Endothelial cell of umbilical vein (primary cell): ENCODE results near the gene LCN2. TPM values are rescaled to one million over a fixed set of nuclear protein-coding genes. Genes with fewer than 3 reads are reported as not detected.

Source experiments
- BruUV-seq: library from RNA; stranded (reverse); fragments of 400-500 nt; replicated peaks from 2 replicates; lab custom pipeline; 2021; lab: Mats Ljungman, UMichigan
- CTCF ChIA-PET: fragments of 300-600, 350-600 bp; sonication (Branson Sonifier 250); formaldehyde crosslinking; loops from one replicate; lab custom pipeline; 2021; ENCODE audit warnings: antibody characterized with exemption, inconsistent platforms; lab: Charles Lee
- POLR2A ChIA-PET: fragments of 300-600, 350-600 bp; sonication (Branson Sonifier 250); formaldehyde crosslinking; loops from one replicate; lab custom pipeline; 2021; ENCODE audit warnings: antibody characterized with exemption, inconsistent platforms; lab: Charles Lee
- DNase-seq: peaks from one replicate; pipeline ENCODE4 v3.0.0-alpha.2; 2011; ENCODE audit warnings: low read depth, low spot score
- FAIRE-seq: peaks from 2 replicates; lab custom pipeline; 2011; peaks lifted over from hg19 to GRCh38; lab: Jason Lieb, UNC
- H2AFZ ChIP-seq: 2 replicates; pipeline ENCODE4 v1.6.0; 2012; ENCODE audit warnings: low read depth, low read length, control low read depth, inconsistent platforms
- H3K27ac ChIP-seq: 2 replicates; pipeline ENCODE4 v1.5.1; 2011; ENCODE audit warnings: low read depth, mild to moderate bottlenecking, control low read depth, low read length, moderate library complexity; ENCODE audit not compliant: insufficient read depth
- H3K27me3 ChIP-seq, 2 experiments: 2 replicates each; pipeline versions ENCODE4 v1.6.0 to v1.6.1; 2011; ENCODE audit warnings: low read length in 2 of 2, mixed read lengths in 1 of 2; ENCODE audit not compliant: control insufficient read depth in 2 of 2, insufficient read depth in 2 of 2
- H3K36me3 ChIP-seq, 2 experiments: 2 replicates in 1 of 2; 3 replicates in 1 of 2; pipeline ENCODE4 v1.5.1; 2011; ENCODE audit warnings: low read length in 2 of 2, mild to moderate bottlenecking in 1 of 2, moderate library complexity in 1 of 2; ENCODE audit not compliant: control insufficient read depth in 2 of 2, insufficient read depth in 2 of 2; ENCODE audit errors: extremely low read depth in 1 of 2
- H3K4me1 ChIP-seq: 3 replicates; pipeline ENCODE4 v1.5.1; 2011; ENCODE audit warnings: mild to moderate bottlenecking, low read length; ENCODE audit not compliant: control insufficient read depth, insufficient read depth; ENCODE audit errors: extremely low read depth
- H3K4me2 ChIP-seq: 2 replicates; pipeline ENCODE4 v1.6.1; 2011; ENCODE audit warnings: low read length, control low read depth, mixed read lengths; ENCODE audit not compliant: insufficient read depth
- H3K4me3 ChIP-seq, 3 experiments: fragments of 200-600 bp in 1 of 3; sonication (generic), shearing (Covaris generic) in 1 of 3; replicated peaks in 1 of 3; 2 replicates each; pipeline ENCODE4 v1.5.1; 2011 to 2016; ENCODE audit warnings: control low read depth in 3 of 3, low read length in 3 of 3, mild to moderate bottlenecking in 2 of 3, inconsistent platforms in 1 of 3, low read depth in 1 of 3, moderate library complexity in 1 of 3; ENCODE audit not compliant: insufficient read depth in 1 of 3
- H3K79me2 ChIP-seq: 2 replicates; pipeline ENCODE4 v1.6.0; 2012; ENCODE audit warnings: low read length, inconsistent platforms; ENCODE audit not compliant: control insufficient read depth, insufficient read depth
- H3K9ac ChIP-seq: replicated peaks from 2 replicates; pipeline ENCODE3; 2011; ENCODE audit warnings: low read length, control low read depth; ENCODE audit not compliant: insufficient read depth; ENCODE audit errors: extremely low read depth
- H3K9me1 ChIP-seq: replicated peaks from 3 replicates; pipeline ENCODE4 v1.6.0; 2011; ENCODE audit warnings: mild to moderate bottlenecking, low read length; ENCODE audit not compliant: control insufficient read depth, insufficient read depth; ENCODE audit errors: extremely low read depth
- H3K9me3 ChIP-seq: replicated peaks from 2 replicates; pipeline ENCODE4 v1.5.1; 2012; ENCODE audit warnings: low read length, inconsistent platforms; ENCODE audit not compliant: control insufficient read depth, insufficient read depth
- H4K20me1 ChIP-seq: replicated peaks from 2 replicates; pipeline ENCODE3; 2011; ENCODE audit warnings: mild to moderate bottlenecking, low read length; ENCODE audit not compliant: control insufficient read depth, insufficient read depth; ENCODE audit errors: extremely low read depth
- CTCF ChIP-seq, 2 donors: IDR thresholded peaks; 1 replicate in 1 of 2; 2 replicates in 1 of 2; pipeline ENCODE4 v1.5.1; 2011; ENCODE audit warnings: low read length in 2 of 2, mild to moderate bottlenecking in 2 of 2, moderate library complexity in 2 of 2, control low read depth in 1 of 2, inconsistent platforms in 1 of 2, low read depth in 1 of 2; ENCODE audit not compliant: insufficient read depth in 1 of 2; ENCODE audit errors: extremely low read depth in 1 of 2
- EZH2 ChIP-seq: IDR thresholded peaks from 2 replicates; pipeline ENCODE4 v1.6.1; 2012; ENCODE audit warnings: borderline replicate concordance, low read depth, mild to moderate bottlenecking, moderate library complexity, low read length, inconsistent platforms; ENCODE audit not compliant: severe bottlenecking
- FOS ChIP-seq: IDR thresholded peaks from 2 replicates; pipeline ENCODE4 v1.6.1; 2011; ENCODE audit warnings: mild to moderate bottlenecking, low read length, moderate library complexity, borderline replicate concordance; ENCODE audit not compliant: insufficient read depth
- GATA2 ChIP-seq: IDR thresholded peaks from 2 replicates; pipeline ENCODE4 v1.7.0; 2011; ENCODE audit warnings: low read depth, mild to moderate bottlenecking, moderate library complexity, mixed read lengths, low read length; ENCODE audit not compliant: insufficient read length, insufficient read depth
- JUN ChIP-seq: IDR thresholded peaks from 2 replicates; pipeline ENCODE4 v1.6.1; 2011; ENCODE audit warnings: borderline replicate concordance, low read depth; ENCODE audit not compliant: insufficient read length, insufficient read depth
- MAX ChIP-seq: IDR thresholded peaks from 2 replicates; pipeline ENCODE4 v1.6.1; 2011; ENCODE audit not compliant: insufficient read depth, insufficient read length
- MYC ChIP-seq: IDR thresholded peaks from one replicate; pipeline ENCODE4 v1.6.1; 2011; ENCODE audit warnings: mild to moderate bottlenecking, low read depth, low read length
- POLR2A ChIP-seq: IDR thresholded peaks from 2 replicates; pipeline ENCODE4 v1.6.1; 2012; ENCODE audit warnings: low read depth, mild to moderate bottlenecking, control low read depth, low read length
- POLR2AphosphoS5 ChIP-seq: IDR thresholded peaks from 2 replicates; pipeline ENCODE4 v1.6.1; 2012; ENCODE audit warnings: low read depth, mild to moderate bottlenecking, control low read depth, low read length, moderate library complexity; ENCODE audit not compliant: insufficient read depth
- dilution Hi-C: fragments of 300-500 bp; cut with MboI; formaldehyde crosslinking; loops from one replicate; pipeline ENCODE4 v1.15.0; 2019; ENCODE audit warnings: low sequenced_read_pairs; ENCODE audit not compliant: extremely low pct_ligation_motif_present
- intact Hi-C: fragments of 100-400 bp; cut with micrococcal nuclease; formaldehyde crosslinking; loops from one replicate; pipeline ENCODE4 v1.10.0; 2022
- polyA plus RNA-seq, 4 experiments: library from polyadenylated mRNA; depleted of rRNA in 3 of 4; stranded (reverse) in 3 of 4; unstranded in 1 of 4; fragments of >200 nt; gene quantifications; 2 replicates each; pipeline versions ENCODE4 v1.2.1 to v1.2.3, GENCODE V29; 2011 to 2012; ENCODE audit warnings: missing spikeins in 1 of 4
- total RNA-seq: library from RNA; stranded (reverse); gene quantifications from 2 replicates; pipeline ENCODE4 v1.2.3, GENCODE V29; 2021

The LCN2 gene
- total and polyA plus RNA-seq, 2 donors (not counting 3 experiments of a cell fraction or from before 2014, with no cell fraction given) = not detected

GRCh38 chr9:128144239-128145181 is 4.7 kb upstream of the LCN2 start:
- FAIRE-seq = no peak
- POLR2A ChIA-PET = no interaction called here
- Histone ChIP-seq H3K9me1 (no peaks in the 10 kb centered on the region), H4K20me1 (no peaks in the 10 kb centered on the region), H3K4me2 (no peak overlapping the region), H3K9ac (no peak overlapping the region), H3K4me3 (no peak overlapping the region), H3K27me3 (no peaks in the 10 kb centered on the region), H3K9me3 (no peaks in the 10 kb centered on the region), H2AFZ (no peak overlapping the region), H3K4me1 (no peaks in the 10 kb centered on the region), H3K79me2 (no peaks in the 10 kb centered on the region), H3K27ac (no peak overlapping the region), H3K36me3 (no peaks in the 10 kb centered on the region)
- CTCF ChIA-PET = no interaction called here
- dilution Hi-C loops (no loop called here), intact Hi-C loops (no loop called here)
- BruUV-seq = no TSS peak
- TF ChIP-seq POLR2AphosphoS5 (no peak), POLR2A (no peak), CTCF (IDR thresholded peaks at IDR 0.05; ENCODE audit: extremely low read depth in 1 of 2, insufficient read depth in 1 of 2, low read depth in 1 of 2, low read length in 2 of 2) (no peak), FOS (no peak), GATA2 (no peak), MYC (no peak), EZH2 (no peak), MAX (no peak), JUN (no peak)
- DNase-seq = no peak
